Muscle layer of duodenum (tissue), 2 donors: ENCODE measurements around the gene RTP3.
"Not testable (repeated sequence)": the region's sequence is repeated elsewhere in the genome, so short reads cannot be mapped to it uniquely, and the experiment has no call there.

Source experiments
- H3K27ac ChIP-seq: one replicate; pipeline ENCODE4 v1.7.0; 2013; ENCODE audit warnings: mild to moderate bottlenecking, low read length
- H3K27me3 ChIP-seq: one replicate; pipeline ENCODE4 v1.7.0; 2013; ENCODE audit warnings: low read depth, mild to moderate bottlenecking, control low read depth, low read length
- H3K36me3 ChIP-seq, 2 donors: one replicate each; pipeline ENCODE4 v1.7.0; 2013; ENCODE audit warnings: low read length in 2 of 2, control low read depth in 1 of 2, mild to moderate bottlenecking in 1 of 2; ENCODE audit not compliant: insufficient read depth in 2 of 2, control insufficient read depth in 1 of 2
- H3K4me1 ChIP-seq, 2 donors: one replicate each; pipeline ENCODE4 v1.7.0; 2013; ENCODE audit warnings: low read length in 2 of 2, mild to moderate bottlenecking in 2 of 2, control low read depth in 1 of 2, moderate library complexity in 1 of 2; ENCODE audit not compliant: insufficient read depth in 2 of 2, control insufficient read depth in 1 of 2
- H3K4me3 ChIP-seq, 2 donors: one replicate each; pipeline ENCODE4 v1.7.0; 2013; ENCODE audit warnings: low read length in 2 of 2, low read depth in 1 of 2, mild to moderate bottlenecking in 1 of 2
- H3K9me3 ChIP-seq, 2 donors: one replicate each; pipeline ENCODE4 v1.7.0; 2013; ENCODE audit warnings: low read length in 2 of 2, control low read depth in 1 of 2, mild to moderate bottlenecking in 1 of 2; ENCODE audit not compliant: control insufficient read depth in 1 of 2
- donor health status: healthy.

The RTP3 gene

DNA sequence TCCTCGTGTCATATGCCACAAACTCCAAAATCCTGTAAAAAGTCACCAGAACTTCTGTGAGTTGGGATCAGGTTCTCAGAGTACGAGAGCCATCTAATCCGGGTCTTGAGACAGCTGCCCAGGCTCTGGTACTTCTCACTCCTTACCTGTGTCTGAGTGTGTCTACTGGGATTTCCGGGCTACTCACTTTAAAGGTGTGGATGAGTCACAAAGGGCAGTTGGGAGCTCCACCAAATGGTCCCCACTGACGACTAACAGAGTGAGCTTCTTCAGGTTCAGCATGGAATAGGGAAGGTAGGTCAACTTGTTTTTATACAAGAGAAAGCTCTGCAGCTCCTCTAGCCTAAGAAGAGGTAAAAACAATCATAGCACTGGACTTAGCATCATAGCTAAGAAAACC is 29.5 kb downstream of the RTP3 start:
- H3K9me3 ChIP-seq, result no peaks in the 10 kb centered on the region
- H3K4me3 ChIP-seq, result no peak overlapping the region
- H3K27me3 ChIP-seq, result no peaks in the 10 kb centered on the region
- no peak overlapping the region for H3K27ac ChIP-seq
- no peaks in the 10 kb centered on the region for H3K4me1 ChIP-seq
- H3K36me3 ChIP-seq, result no peaks in the 10 kb centered on the region

DNA sequence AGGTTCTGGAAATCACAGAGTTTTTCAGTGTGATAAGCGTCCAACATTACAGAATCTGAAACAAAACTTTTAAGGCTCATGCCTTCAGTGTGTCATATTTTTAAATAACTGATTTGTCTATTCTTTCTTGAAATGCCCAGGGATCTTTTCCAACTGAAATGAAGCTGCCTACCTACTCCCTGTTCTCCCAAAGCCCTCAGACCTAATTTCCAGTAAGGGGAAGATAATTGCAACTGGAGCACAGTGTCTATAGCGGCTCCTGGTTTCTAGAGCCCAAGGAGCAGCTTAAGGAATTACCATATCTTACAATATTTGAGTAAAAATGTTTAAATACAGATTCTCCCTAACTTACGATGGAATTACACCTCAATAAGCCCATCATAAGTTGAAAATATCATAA is 35.3 kb downstream of the RTP3 start:
- no peaks in the 10 kb centered on the region for H3K36me3 ChIP-seq
- H3K4me3 ChIP-seq, result no peak overlapping the region
- no peaks in the 10 kb centered on the region for H3K27me3 ChIP-seq
- no peaks in the 10 kb centered on the region for H3K4me1 ChIP-seq
- no peaks in the 10 kb centered on the region for H3K9me3 ChIP-seq
- no peak overlapping the region for H3K27ac ChIP-seq

DNA sequence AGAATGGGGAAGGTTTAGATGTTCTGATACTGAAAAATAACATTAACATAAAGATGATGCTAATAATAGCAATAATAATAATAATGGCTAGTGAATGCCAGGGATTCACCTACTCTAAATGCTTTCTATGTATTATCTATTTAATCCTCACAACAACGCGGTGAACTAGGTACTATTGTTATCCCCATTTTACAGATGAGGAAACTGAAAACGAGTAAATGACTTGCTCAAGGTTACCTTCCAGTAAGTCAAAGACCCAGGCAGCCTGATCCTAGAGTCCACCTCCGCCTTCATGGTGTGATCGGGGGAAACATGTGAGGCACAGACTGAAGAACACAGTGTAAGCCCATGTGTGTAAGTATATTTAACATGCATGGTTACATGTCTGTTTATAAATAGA is 38.0 kb downstream of the RTP3 start:
- H3K9me3 ChIP-seq, result no peaks in the 10 kb centered on the region
- no peak overlapping the region for H3K4me3 ChIP-seq
- no peak overlapping the region for H3K27ac ChIP-seq
- H3K36me3 ChIP-seq, result no peaks in the 10 kb centered on the region
- no peaks in the 10 kb centered on the region for H3K27me3 ChIP-seq
- H3K4me1 ChIP-seq, result no peaks in the 10 kb centered on the region

DNA sequence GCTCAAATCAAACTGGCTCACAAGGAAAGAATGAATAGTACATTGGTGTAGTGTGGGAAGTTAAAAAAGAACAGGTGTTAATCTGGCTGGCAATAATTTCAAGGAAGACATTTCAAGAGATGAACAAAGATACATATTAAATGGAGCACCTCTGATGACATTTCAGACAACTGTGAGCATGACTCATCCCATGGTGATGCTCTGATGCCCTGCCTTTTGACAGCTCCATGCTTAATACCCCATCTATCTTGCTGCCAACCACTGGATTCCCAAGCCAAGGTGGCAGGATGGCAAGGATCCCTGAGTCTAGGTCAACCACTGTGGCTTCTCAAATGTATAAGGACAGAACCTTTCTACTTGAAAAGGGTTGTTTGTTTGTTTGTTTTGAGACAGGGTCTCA is 39.0 kb downstream of the RTP3 start:
- Histone ChIP-seq H3K27me3 (no peaks in the 10 kb centered on the region), H3K27ac (no peak overlapping the region), H3K36me3 (no peaks in the 10 kb centered on the region)

DNA sequence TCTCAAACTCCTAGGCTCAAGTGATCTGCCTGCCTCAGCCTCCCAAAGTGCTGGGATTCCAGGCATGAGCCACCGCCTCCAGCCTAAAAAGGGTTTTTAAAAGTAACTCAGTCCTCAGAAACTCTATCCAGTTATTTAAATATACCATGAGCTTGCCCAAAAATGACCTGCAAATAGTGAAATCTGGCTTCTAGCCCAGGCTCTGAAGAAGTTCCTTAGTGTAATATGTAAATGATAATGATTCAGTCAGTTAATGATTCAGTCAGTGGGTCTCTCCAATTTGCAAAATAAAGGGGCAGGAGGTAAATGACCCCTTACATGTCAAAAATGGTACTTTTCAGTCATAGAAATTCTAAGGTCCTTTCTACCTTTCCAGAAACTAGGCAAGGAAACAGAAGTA is 39.5 kb downstream of the RTP3 start:
- Histone ChIP-seq H3K4me1 (no peaks in the 10 kb centered on the region), H3K27ac (no peak overlapping the region), H3K4me3 (no peak overlapping the region), H3K36me3 (no peaks in the 10 kb centered on the region), H3K27me3 (no peaks in the 10 kb centered on the region), H3K9me3 (no peaks in the 10 kb centered on the region)

More for the DNA sequence above, 39.0 kb downstream of the RTP3 start:
- Histone ChIP-seq H3K4me1 (no peaks in the 10 kb centered on the region), H3K4me3 (no peak overlapping the region), H3K9me3 (no peaks in the 10 kb centered on the region)

DNA sequence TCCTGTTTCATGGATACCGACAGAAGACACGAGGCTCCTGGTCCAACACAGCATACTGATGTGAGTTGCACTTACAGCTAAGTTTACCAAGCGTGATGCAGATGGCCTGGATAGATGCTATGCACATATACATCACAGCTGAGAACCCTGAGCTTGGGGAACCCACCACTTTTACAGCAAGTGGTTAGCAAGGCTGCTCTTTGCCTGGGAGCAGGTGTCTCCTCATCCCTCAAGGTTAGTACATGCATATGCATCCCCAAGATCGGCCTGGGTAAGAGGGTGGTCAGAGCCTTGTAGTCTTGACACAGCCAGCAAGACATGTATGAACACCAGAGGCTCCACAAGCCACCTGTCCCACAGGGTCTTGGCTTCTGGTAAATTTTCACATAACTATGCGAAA is 40.0 kb downstream of the RTP3 start:
- no peaks in the 10 kb centered on the region for H3K4me1 ChIP-seq
- no peaks in the 10 kb centered on the region for H3K36me3 ChIP-seq
- H3K27me3 ChIP-seq, result no peaks in the 10 kb centered on the region
- H3K27ac ChIP-seq, result no peak overlapping the region
- H3K4me3 ChIP-seq, result no peak overlapping the region
- no peaks in the 10 kb centered on the region for H3K9me3 ChIP-seq

DNA sequence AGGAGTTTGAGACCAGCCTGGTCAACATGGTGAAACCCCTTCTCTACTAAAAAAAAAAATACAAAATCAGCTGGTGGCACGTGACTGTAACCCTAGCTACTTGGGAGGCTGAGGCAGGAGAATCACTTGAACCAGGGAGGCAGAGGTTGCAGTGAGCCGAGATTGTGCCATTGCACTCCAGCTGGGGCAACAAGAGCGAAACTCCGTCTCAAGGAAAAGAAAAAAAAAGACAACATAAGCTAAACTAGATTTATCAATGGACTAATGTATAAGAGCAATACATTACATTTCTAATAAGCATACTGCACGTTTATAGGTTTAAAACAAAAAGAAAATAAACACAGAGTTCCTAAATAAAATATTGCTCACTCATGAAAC is 40.6 kb downstream of the RTP3 start:
- peak overlapping the region in 1 of 2 donors; percentile 26 for H3K4me3 ChIP-seq
- not testable (repeated sequence) for H3K27ac ChIP-seq

DNA sequence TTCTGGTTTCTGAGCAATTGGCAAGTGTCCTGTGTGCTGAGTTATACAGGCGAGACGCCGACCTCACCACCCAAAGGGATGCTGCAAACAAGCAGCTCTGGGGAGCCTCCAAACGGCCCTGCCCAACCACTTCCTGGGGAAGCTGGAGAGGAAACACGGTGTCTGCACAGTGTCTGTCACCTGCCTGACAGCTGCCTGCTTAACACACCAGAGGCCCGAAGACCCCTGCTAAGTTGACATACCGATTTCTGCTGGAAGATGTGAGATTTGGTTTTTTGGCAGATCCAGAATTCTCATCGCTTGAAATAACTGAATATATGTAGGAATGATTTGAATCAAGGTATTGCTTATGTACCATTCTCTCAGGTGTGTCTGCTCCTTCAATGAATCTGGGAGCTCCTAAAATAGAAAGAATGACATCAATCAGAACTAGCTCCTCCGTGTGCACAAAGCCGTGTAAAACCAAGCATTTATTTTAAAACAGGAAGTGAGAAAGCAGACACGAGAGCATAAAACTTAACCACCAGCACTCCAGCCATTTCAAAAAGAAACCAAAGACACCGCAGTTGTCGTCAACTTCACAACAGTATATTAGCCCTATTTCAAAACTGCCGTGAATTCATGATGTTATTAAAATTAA is 41.1 kb downstream of the RTP3 start:
- Histone ChIP-seq H3K27ac (peak overlapping the region; percentile 58), H3K9me3 (no peaks in the 10 kb centered on the region), H3K4me1 (no peaks in the 10 kb centered on the region), H3K4me3 (peak overlapping the region in 1 of 2 donors; percentile 26), H3K36me3 (no peaks in the 10 kb centered on the region), H3K27me3 (no peaks in the 10 kb centered on the region)

More for the DNA sequence above, 40.6 kb downstream of the RTP3 start:
- H3K36me3 ChIP-seq, H3K4me1 ChIP-seq, H3K9me3 ChIP-seq, H3K27me3 ChIP-seq: not testable (repeated sequence)

DNA sequence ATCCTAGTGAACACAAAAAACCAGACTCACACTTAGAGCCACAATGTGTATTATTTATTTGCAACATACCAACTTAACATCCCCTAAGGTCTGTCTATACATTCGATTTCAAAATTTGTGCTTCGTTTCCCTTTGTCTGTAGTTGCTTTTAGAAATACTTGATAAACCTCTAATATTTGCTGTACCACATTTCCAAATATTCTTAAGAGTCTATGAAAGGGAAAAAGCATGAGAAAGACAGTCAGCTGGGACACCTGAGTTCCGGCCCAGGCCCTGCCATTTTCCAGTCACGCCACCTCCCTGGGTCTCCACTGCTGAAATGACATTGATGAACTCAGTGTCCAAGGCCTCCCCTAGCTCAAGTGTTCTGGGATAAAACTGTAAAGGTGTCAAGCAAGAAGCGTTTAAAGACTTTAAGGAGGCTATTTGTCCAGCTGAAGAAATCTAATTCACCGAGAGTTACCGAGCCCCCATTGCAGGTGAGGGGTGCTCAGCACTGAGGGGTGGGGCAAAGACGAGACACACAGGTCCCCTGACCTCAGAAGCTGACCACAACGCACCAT is 41.7 kb downstream of the RTP3 start:
- no peaks in the 10 kb centered on the region for H3K36me3 ChIP-seq
- no peaks in the 10 kb centered on the region for H3K27me3 ChIP-seq
- H3K27ac ChIP-seq, result peak overlapping the region; percentile 58
- H3K4me1 ChIP-seq, result no peaks in the 10 kb centered on the region
- no peaks in the 10 kb centered on the region for H3K9me3 ChIP-seq
- H3K4me3 ChIP-seq, result no peak overlapping the region

DNA sequence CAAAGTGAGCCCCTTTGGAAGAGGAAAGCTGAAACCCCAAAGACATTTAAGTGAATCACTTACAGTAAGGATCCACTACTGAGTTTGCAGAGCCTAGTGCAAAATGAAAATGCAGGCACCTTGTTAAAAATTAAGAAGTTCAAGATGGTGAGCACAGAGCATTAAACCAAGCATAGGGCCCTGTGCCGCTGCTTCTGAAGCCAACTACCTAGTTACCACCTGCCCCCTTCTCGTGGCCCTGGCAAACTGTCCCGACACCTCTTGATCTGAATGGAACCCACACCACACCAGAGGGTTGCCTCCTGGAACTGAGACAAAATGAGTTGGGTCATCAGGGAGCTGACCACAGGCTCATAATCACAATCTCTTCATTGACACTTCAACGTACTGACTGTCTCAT is 42.8 kb downstream of the RTP3 start:
- no peaks in the 10 kb centered on the region for H3K4me1 ChIP-seq
- H3K4me3 ChIP-seq, result no peak overlapping the region
- no peaks in the 10 kb centered on the region for H3K27me3 ChIP-seq
- no peak overlapping the region for H3K27ac ChIP-seq
- no peaks in the 10 kb centered on the region for H3K36me3 ChIP-seq
- H3K9me3 ChIP-seq, result no peaks in the 10 kb centered on the region

DNA sequence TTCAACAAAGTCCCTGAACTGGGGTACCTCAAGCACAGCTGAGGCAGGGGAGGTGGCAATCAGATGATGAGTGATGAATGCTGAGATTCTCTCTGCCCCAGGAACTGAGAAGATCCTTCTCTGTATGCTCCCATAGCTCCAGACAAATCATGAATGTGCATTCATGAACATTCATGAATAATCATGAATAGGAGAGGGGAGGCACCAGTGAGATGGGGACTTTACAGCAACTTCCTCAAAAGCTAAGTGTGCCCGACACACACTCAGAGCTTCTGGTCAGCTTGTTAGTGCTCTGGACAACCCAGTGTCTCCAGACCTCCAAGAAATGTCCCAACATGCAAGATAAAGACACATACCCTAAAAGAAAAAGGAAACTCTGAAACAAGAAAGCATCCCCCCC is 44.1 kb downstream of the RTP3 start:
- H3K36me3 ChIP-seq, result no peaks in the 10 kb centered on the region

DNA sequence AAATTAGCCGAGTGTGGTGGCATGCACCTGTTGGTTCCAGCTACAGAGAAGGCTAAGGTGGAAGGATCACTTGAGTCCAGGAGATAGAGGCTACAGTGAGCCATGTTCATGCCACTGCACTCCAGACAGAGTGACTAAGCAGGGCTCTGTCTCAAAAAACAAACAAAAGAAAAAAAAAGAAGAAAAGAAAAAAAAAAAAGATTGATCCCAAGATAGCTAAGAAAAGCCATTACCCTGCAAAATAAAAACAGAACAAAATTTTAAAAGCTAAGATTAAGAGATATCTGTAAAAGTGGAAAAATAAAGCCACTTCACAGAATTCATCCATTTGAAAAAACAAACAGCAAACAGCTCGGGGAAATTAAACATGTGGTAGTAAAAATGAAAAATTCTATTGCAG is 44.6 kb downstream of the RTP3 start:
- Histone ChIP-seq H3K36me3 (no peaks in the 10 kb centered on the region), H3K9me3 (no peaks in the 10 kb centered on the region), H3K27ac (no peak overlapping the region), H3K4me3 (no peak overlapping the region), H3K27me3 (no peaks in the 10 kb centered on the region), H3K4me1 (no peaks in the 10 kb centered on the region)

More for the DNA sequence above, 44.1 kb downstream of the RTP3 start:
- no peaks in the 10 kb centered on the region for H3K9me3 ChIP-seq
- H3K4me1 ChIP-seq, result no peaks in the 10 kb centered on the region
- no peaks in the 10 kb centered on the region for H3K27me3 ChIP-seq
- H3K27ac ChIP-seq, result no peak overlapping the region
- H3K4me3 ChIP-seq, result no peak overlapping the region
